Esophagus (tissue), 2 donors: ENCODE results near the gene CDIP1. TPM values are rescaled to one million over a fixed set of nuclear protein-coding genes. Genes with fewer than 3 reads are reported as not detected.

ENCODE experiments used
- H3K27ac ChIP-seq, 2 donors: one replicate each; pipeline ENCODE4 v1.5.1; 2013; ENCODE audit warnings: low read depth in 2 of 2, mild to moderate bottlenecking in 2 of 2, inconsistent platforms in 1 of 2, low read length in 1 of 2, moderate library complexity in 1 of 2
- H3K27me3 ChIP-seq, 2 donors: one replicate each; pipeline ENCODE4 v1.6.1; 2013; ENCODE audit warnings: low read length in 2 of 2, control low read depth in 1 of 2, mild to moderate bottlenecking in 1 of 2; ENCODE audit not compliant: insufficient read depth in 2 of 2, control insufficient read depth in 1 of 2
- H3K36me3 ChIP-seq, 2 donors: one replicate each; pipeline ENCODE4 v1.6.1; 2013; ENCODE audit warnings: low read length in 1 of 2; ENCODE audit not compliant: control insufficient read depth in 2 of 2, insufficient read depth in 2 of 2
- H3K4me1 ChIP-seq, 2 donors: one replicate each; pipeline ENCODE4 v1.6.1; 2013; ENCODE audit warnings: low read length in 1 of 2; ENCODE audit not compliant: control insufficient read depth in 2 of 2, insufficient read depth in 2 of 2
- H3K4me3 ChIP-seq, 2 donors: one replicate each; pipeline ENCODE4 v1.5.1; 2013; ENCODE audit warnings: low read length in 2 of 2, mild to moderate bottlenecking in 2 of 2, low read depth in 1 of 2, moderate library complexity in 1 of 2
- H3K9me3 ChIP-seq, 2 donors: one replicate each; pipeline ENCODE4 v1.6.1; 2013; ENCODE audit warnings: mild to moderate bottlenecking in 2 of 2, low read depth in 1 of 2, low read length in 1 of 2, moderate library complexity in 1 of 2; ENCODE audit not compliant: control insufficient read depth in 2 of 2, insufficient read depth in 1 of 2
- WGBS, 2 donors: extraction: QIAGEN DNeasy Blood & Tissue Kit; methylation state at CpG; one replicate each; pipeline ENCODE4 v1.1.7; 2013; 5-methylcytosine and 5-hydroxymethylcytosine counted together
- polyA plus RNA-seq, 2 donors: library from polyadenylated mRNA; stranded (reverse); fragments of 200-250 nt; gene quantifications; one replicate each; pipeline ENCODE4 v1.2.3, GENCODE V29; 2013
- donor health status: healthy with polysubstance abuse.
- donor health status: Bipolar disorder and iron deficiency.

CDIP1 gene
- polyA plus RNA-seq, 2 donors = 12.0 to 12.1 TPM

DNA sequence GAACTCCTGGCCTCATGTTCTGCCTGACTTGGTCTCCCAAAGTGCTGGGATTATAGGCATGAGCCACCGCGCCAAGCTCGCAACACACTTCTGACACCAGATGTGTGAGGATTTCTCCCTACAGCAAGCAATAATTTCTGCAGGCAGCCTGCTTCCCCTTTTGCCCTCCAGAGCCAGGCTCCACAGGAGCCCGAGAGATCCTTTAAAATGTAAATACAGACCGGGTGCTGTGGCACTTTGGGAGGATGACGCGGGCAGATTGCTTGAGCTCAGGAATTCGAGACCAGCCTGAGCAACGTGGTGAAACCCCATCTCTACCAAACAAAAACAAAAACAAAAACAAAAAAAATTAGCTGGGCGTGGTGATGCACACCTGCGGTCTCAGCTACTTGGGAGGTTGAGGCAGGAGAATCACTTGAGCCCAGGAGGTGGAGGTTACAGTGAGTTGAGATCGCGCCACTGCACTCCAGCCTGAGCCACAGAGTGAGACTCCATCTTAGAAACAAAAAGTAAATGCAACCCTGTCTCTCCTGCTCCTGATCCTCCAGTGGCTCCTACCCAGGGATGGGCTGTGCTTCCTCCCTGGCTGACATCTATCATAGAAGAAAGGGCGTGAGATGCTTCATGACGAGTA lies 32.2 kb upstream of the CDIP1 start:
- Histone ChIP-seq H3K36me3 (no peaks in the 10 kb centered on the region), H3K9me3 (no peaks in the 10 kb centered on the region), H3K27me3 (no peaks in the 10 kb centered on the region), H3K4me1 (no peaks in the 10 kb centered on the region), H3K27ac (no peak overlapping the region), H3K4me3 (no peak overlapping the region)
- 81 to 82% methylated on average over 15 of the region's 15 CpGs for WGBS, 2 donors

DNA sequence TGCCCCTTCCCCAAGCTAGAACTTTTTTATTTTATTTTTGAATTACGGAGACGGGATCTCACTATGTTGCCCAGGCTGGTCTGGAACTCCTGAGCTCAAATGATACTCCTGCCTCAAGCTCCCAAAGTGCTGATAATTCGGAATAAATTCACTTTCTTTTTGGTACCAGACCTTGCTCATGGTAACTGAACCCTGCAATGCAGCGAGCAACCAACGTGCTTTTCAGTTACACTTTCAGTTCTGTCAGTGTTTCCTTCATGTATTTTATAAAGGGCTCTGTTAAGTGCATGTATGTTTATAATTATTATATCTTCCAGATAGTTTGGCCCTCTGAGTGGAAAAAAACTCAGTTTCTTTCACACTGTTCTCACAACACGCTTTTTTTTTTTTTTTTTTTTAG lies 31.5 kb upstream of the CDIP1 start:
- H3K27ac ChIP-seq = no peak overlapping the region
- no peaks in the 10 kb centered on the region for H3K4me1 ChIP-seq
- H3K27me3 ChIP-seq = no peaks in the 10 kb centered on the region
- H3K9me3 ChIP-seq = no peaks in the 10 kb centered on the region
- 80 to 82% methylated on average over 6 of the region's 6 CpGs for WGBS, 2 donors
- no peak overlapping the region for H3K4me3 ChIP-seq
- no peaks in the 10 kb centered on the region for H3K36me3 ChIP-seq

DNA sequence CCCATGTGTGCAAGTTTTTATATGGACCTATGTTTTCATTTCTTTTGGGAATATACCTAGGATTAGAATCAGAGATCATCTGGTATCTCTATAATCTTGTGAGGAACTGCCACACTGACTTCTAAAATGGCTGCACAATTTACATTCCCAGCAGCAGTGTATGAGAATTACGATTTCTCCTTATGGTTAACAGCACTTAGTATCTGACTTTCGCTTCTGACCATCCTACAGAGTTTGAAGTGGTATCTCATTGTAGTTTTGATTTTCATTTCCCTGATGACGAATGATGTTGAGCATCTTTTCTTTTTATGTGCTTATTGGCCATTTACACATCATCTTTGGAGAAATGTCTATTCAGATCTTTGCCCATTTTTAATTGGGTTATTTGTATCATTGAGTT lies 27.6 kb upstream of the CDIP1 start:
- H3K4me1 ChIP-seq = no peaks in the 10 kb centered on the region
- no peaks in the 10 kb centered on the region for H3K27me3 ChIP-seq
- no peak overlapping the region for H3K4me3 ChIP-seq
- H3K27ac ChIP-seq = no peak overlapping the region
- 73 to 83% methylated on average over 3 of the region's 3 CpGs for WGBS, 2 donors
- no peaks in the 10 kb centered on the region for H3K36me3 ChIP-seq
- H3K9me3 ChIP-seq = no peaks in the 10 kb centered on the region

DNA sequence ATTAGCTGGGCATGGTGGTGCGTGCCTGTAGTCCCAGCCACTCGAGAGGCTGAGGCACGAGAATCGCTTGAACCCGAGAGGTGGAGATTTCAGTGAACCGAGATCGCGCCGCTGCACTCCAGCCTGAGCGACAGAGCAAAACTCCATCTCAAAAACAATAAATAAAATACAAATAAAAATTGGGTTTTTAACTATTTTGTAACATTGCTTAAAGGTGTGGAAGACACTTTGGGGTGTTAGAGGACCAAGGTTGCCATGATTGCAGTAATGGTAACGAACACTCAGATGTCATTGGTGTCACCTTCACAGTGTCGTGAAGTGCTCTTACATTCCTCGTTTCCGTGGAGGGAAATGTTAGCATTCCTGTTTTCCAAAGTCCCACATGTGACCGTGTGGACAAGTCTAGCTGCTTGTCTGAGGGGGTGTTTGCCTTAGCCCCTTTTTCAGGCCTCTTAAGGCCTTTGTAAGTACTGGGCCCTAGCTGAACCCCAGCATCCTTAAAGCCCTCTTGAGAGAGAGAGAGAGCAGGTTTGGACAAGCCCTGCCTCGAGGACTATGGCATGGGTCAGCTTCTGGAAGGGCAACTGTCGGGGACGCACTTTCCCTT lies 26.2 kb upstream of the CDIP1 start:
- H3K4me3 ChIP-seq = no peak overlapping the region
- H3K9me3 ChIP-seq = no peaks in the 10 kb centered on the region
- no peaks in the 10 kb centered on the region for H3K36me3 ChIP-seq
- H3K27me3 ChIP-seq = no peaks in the 10 kb centered on the region
- whole genome bisulfite sequencing, 2 donors = 88% methylated on average over 18 of the region's 18 CpGs
- H3K27ac ChIP-seq = no peak overlapping the region
- H3K4me1 ChIP-seq = no peaks in the 10 kb centered on the region

DNA sequence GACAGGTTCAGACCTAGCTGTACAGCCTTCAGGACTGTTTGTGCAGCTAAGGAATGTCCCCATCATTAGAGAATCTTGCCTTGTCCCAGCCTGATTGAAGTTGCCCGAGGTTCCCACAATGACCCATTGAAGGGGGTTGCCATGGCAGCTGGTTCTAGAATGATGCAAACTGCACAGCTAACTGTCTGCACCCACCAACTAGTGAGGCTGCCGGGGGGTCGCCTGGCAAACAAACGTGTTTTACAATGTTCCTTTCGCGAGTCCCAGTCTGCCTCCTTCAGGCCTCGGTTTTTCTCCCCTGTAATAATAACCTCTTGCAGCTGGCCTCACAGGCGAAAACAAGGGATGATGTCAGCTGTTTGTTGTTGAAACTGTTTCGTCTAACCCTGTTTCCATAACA lies 23.0 kb upstream of the CDIP1 start:
- Histone ChIP-seq H3K4me1 (peaks cover 0 to under 1% of the 10 kb centered on the region in 2 donors), H3K27ac (no peak overlapping the region), H3K27me3 (no peaks in the 10 kb centered on the region), H3K9me3 (no peaks in the 10 kb centered on the region), H3K36me3 (no peaks in the 10 kb centered on the region), H3K4me3 (no peak overlapping the region)
- 69 to 74% methylated on average over 9 of the region's 9 CpGs for WGBS, 2 donors

DNA sequence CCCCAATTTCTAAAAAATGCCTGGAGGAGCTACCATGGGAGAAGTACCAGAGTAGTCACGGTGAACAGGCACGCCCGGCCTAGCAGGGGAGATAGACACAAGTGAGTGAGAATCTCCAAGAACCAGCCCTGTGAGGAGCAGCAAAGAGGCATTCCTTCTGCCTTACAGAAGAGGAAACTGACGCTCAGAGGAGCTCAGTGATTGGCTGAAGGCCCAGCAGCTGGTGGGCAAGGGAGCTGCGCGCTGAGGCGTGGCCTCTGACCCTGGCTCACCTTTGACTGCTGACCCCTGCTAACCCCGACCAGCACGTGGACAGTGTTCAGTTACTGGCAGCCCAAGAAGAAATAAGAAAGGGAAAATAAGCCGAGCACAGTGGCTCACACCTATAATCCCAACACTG lies 19.4 kb upstream of the CDIP1 start:
- no peaks in the 10 kb centered on the region for H3K36me3 ChIP-seq
- H3K4me1 ChIP-seq = peaks cover 0 to 5% of the 10 kb centered on the region in 2 donors
- H3K4me3 ChIP-seq = no peak overlapping the region
- H3K27me3 ChIP-seq = no peaks in the 10 kb centered on the region
- H3K9me3 ChIP-seq = no peaks in the 10 kb centered on the region
- 78% methylated on average over 10 of the region's 10 CpGs for WGBS, 2 donors
- no peak overlapping the region for H3K27ac ChIP-seq

DNA sequence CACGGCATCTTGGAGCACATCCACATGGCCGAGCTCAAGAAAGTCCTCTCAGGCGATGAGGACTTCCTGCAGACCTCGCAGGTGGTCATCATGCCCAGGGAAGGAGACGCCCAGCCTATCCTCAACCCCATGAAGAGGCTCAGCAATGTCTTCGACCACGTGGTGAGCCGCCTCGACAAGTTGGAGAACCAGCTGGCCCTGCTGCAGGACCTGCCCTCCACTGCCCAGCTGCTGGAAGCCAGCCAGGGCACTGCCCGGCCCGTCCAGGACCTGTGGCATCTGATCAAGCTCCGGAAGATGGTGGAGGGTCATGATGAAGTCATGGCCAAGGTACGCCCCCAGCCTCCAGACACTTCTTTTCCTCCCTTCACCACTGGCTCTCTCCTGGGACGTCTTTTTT lies 18.0 kb upstream of the CDIP1 start:
- Histone ChIP-seq H3K27ac (no peak overlapping the region), H3K4me3 (no peak overlapping the region), H3K4me1 (peaks cover 0 to 5% of the 10 kb centered on the region in 2 donors), H3K9me3 (no peaks in the 10 kb centered on the region), H3K27me3 (no peaks in the 10 kb centered on the region), H3K36me3 (no peaks in the 10 kb centered on the region)
- 82% methylated on average over 14 of the region's 14 CpGs for WGBS, 2 donors

DNA sequence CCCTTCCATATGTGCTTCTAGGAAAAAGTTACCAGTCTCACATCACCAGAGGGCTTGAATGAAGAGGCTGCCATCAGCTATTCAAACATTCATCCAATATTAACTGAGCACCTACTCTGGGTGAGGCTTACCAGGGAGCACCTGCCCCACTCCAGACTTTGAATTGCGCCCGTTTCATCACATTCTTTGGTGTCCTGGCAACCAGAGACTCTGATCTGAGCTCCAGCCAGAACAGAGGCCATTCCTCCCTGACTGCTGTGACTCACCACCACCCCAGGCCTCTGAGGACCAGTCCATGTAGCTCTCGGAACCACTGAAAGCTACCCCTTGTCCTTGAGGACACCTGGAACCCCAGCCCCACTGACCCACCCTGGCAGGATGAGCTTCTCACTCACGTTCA lies 17.5 kb upstream of the CDIP1 start, which contains the start of gene C16orf96:
TSS of gene C16orf96 (plus strand) at position 229 of the 400 bp plus-strand sequence. CDS start at position 379, 150 bp downstream.
- H3K36me3 ChIP-seq = no peaks in the 10 kb centered on the region
- 84 to 94% methylated on average over 4 of the region's 4 CpGs for WGBS, 2 donors

DNA sequence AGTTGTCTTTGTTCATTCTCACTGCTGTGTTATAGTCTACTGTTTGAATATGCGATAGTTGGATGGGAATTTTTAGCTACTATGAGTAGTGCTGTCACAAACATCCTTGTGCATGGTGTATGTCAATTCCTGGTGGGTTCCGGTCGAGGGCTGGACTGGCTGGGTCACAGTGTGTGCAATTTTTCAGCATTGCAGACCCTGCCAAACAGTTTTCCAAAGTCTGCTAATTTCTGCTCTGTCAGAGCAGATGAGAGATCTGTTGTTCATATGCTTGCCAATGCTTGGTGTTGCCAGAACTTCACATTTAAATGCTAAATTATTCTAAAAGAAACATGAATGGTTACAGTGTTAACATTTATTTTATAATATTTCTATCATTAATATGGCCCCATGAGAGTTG lies 14.0 kb upstream of the CDIP1 start:
- H3K36me3 ChIP-seq = no peaks in the 10 kb centered on the region
- no peaks in the 10 kb centered on the region for H3K27me3 ChIP-seq
- no peak overlapping the region for H3K4me3 ChIP-seq
- H3K4me1 ChIP-seq = peaks cover 0 to 5% of the 10 kb centered on the region in 2 donors
- H3K9me3 ChIP-seq = no peaks in the 10 kb centered on the region
- WGBS, 2 donors = 61 to 69% methylated on average over 3 of the region's 3 CpGs
- no peak overlapping the region for H3K27ac ChIP-seq

More for the DNA sequence above, 17.5 kb upstream of the CDIP1 start, which contains the start of gene C16orf96:
- Histone ChIP-seq H3K27me3 (no peaks in the 10 kb centered on the region), H3K27ac (no peak within 1 kb of the TSS), H3K4me3 (no peak within 1 kb of the TSS), H3K4me1 (peaks cover 0 to 5% of the 10 kb centered on the region in 2 donors), H3K9me3 (no peaks in the 10 kb centered on the region)

DNA sequence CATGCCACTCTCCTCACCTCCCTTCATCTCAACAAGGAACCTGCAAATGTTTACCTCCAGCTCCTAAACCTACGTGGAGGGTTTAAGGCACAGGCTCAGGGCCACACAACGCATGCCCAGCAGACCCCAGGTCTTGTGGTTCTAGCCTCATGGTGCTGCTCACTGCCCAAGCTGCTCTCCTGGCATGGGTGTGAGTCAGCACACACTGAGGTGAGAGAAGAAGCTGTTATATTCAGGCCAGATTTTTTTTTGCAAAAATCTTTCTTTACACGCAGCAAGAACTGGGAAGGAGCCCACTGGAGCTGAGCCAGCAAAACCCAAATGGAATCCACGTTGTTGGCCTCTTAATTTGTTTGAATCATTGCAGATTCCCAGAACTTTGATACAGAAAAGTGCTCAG lies 12.0 kb upstream of the CDIP1 start:
- H3K4me1 ChIP-seq = no peaks in the 10 kb centered on the region
- H3K36me3 ChIP-seq = no peaks in the 10 kb centered on the region
- H3K27ac ChIP-seq = no peak overlapping the region
- no peak overlapping the region for H3K4me3 ChIP-seq
- 35 to 45% methylated on average over 4 of the region's 4 CpGs for WGBS, 2 donors
- no peaks in the 10 kb centered on the region for H3K9me3 ChIP-seq
- H3K27me3 ChIP-seq = no peaks in the 10 kb centered on the region
